A673 (cell line): ENCODE data around the gene PIPOX. TPM values are rescaled to one million over a fixed set of nuclear protein-coding genes. Genes with fewer than 3 reads are reported as not detected.

Experiments used
- BruUV-seq: library from RNA; stranded (reverse); fragments of 400-500 nt; replicated peaks from 2 replicates; lab custom pipeline; 2021; lab: Mats Ljungman, UMichigan
- CTCF ChIA-PET: fragments of 300-600 bp; sonication (Branson Sonifier 250); formaldehyde crosslinking; loops from one replicate; lab custom pipeline; 2022; ENCODE audit warnings: antibody characterized with exemption; lab: Charles Lee
- POLR2A ChIA-PET: fragments of 300-600 bp; sonication (Branson Sonifier 250); formaldehyde crosslinking; loops from one replicate; lab custom pipeline; 2022; ENCODE audit warnings: antibody characterized with exemption; ENCODE audit not compliant: low non-redundant PET; lab: Charles Lee
- DNase-seq: peaks from one replicate; pipeline ENCODE4 v3.0.0-alpha.2; 2015; ENCODE audit warnings: low spot score
- H3K27ac ChIP-seq: fragments of 200-600 bp; sonication (generic); 2 replicates; pipeline ENCODE4 v1.5.1; 2016; ENCODE audit warnings: mixed run types, low read depth, mild to moderate bottlenecking, mixed read lengths, antibody characterized with exemption, low read length; ENCODE audit not compliant: poor library complexity, severe bottlenecking
- H3K27me3 ChIP-seq: fragments of 200-600 bp; sonication (generic); replicated peaks from 2 replicates; pipeline ENCODE4 v1.6.1; 2017; ENCODE audit warnings: mixed run types, low read depth, mild to moderate bottlenecking, mixed read lengths, antibody characterized with exemption, low read length; ENCODE audit not compliant: insufficient read depth, poor library complexity
- H3K36me3 ChIP-seq: fragments of 200-600 bp; sonication (generic); 2 replicates; pipeline ENCODE4 v1.6.1; 2016; ENCODE audit warnings: mixed run types, mild to moderate bottlenecking, mixed read lengths, antibody characterized with exemption, low read length; ENCODE audit not compliant: insufficient read depth, poor library complexity, severe bottlenecking
- H3K4me1 ChIP-seq: fragments of 200-600 bp; sonication (generic); 2 replicates; pipeline ENCODE4 v1.6.1; 2017; ENCODE audit warnings: mixed run types, mild to moderate bottlenecking, mixed read lengths, antibody characterized with exemption, low read length; ENCODE audit not compliant: insufficient read depth, poor library complexity, severe bottlenecking
- H3K4me3 ChIP-seq: fragments of 200-600 bp; sonication (generic); 2 replicates; pipeline ENCODE4 v1.5.1; 2016; ENCODE audit warnings: low read depth, mixed run types, mild to moderate bottlenecking, mixed read lengths, low read length; ENCODE audit not compliant: poor library complexity, severe bottlenecking
- H3K9me3 ChIP-seq: fragments of 200-600 bp; sonication (generic); 2 replicates; pipeline ENCODE4 v1.6.1; 2016; ENCODE audit warnings: mixed run types, low read depth, mild to moderate bottlenecking, mixed read lengths, antibody characterized with exemption, low read length; ENCODE audit not compliant: poor library complexity, severe bottlenecking
- EZH2 ChIP-seq: fragments of 200-600 bp; sonication (generic); IDR thresholded peaks from 2 replicates; pipeline ENCODE4 v1.6.1; 2017; ENCODE audit warnings: borderline replicate concordance, low read depth, mild to moderate bottlenecking, mixed read lengths, antibody characterized with exemption, low read length; ENCODE audit not compliant: poor library complexity, severe bottlenecking
- intact Hi-C: fragments of 100-400 bp; cut with micrococcal nuclease; formaldehyde crosslinking; loops from one replicate; pipeline ENCODE4 v1.10.0; 2022; ENCODE audit not compliant: unreplicated experiment
- total RNA-seq: library from RNA; stranded (reverse); gene quantifications from 2 replicates; pipeline ENCODE4 v1.2.3, GENCODE V29; 2021
- TF ChIP-seq, protein P1 (sequence below): fragments of 300-800, 200-600 bp; sonication (generic); conservative IDR thresholded peaks from 2 replicates; pipeline ENCODE4 v1.5.1; 2017; ENCODE audit warnings: low read depth, mild to moderate bottlenecking, antibody characterized with exemption, low read length, moderate library complexity, mixed read lengths

Gene PIPOX
- total RNA-seq, 1 experiment from 2014 or later, result 8.8 TPM

DNA sequence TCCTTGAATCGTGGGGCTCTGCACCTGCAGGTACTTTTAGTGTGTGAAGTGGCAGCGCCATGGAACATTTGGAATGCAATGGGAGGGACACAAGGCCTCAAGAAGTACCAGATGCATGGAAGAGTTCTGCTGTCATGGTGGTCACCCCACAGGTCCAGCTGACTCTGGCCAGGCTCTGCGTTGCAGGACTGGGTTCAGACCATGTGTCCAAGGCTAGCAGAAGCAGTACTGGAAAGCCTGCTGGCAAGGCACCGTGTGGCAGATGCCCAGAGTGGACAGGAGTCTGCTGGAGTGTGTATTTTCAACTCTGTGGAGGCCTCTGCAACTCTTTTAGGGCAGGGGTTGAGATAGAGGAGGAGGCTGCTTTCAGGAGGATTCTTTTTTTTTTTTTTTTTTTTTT, 2.1 kb downstream of the PIPOX start:
- H3K4me3 ChIP-seq, result no peak overlapping the region
- TF ChIP-seq EZH2, result no peak
- TF ChIP-seq, protein P1, sequence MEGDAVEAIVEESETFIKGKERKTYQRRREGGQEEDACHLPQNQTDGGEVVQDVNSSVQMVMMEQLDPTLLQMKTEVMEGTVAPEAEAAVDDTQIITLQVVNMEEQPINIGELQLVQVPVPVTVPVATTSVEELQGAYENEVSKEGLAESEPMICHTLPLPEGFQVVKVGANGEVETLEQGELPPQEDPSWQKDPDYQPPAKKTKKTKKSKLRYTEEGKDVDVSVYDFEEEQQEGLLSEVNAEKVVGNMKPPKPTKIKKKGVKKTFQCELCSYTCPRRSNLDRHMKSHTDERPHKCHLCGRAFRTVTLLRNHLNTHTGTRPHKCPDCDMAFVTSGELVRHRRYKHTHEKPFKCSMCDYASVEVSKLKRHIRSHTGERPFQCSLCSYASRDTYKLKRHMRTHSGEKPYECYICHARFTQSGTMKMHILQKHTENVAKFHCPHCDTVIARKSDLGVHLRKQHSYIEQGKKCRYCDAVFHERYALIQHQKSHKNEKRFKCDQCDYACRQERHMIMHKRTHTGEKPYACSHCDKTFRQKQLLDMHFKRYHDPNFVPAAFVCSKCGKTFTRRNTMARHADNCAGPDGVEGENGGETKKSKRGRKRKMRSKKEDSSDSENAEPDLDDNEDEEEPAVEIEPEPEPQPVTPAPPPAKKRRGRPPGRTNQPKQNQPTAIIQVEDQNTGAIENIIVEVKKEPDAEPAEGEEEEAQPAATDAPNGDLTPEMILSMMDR, result no peak
- no peak for DNase-seq
- no TSS peak for BruUV-seq
- peaks cover 49% of the 10 kb centered on the region for H3K4me1 ChIP-seq
- no peak overlapping the region for H3K27ac ChIP-seq
- H3K9me3 ChIP-seq, result no peaks in the 10 kb centered on the region
- H3K27me3 ChIP-seq, result no peaks in the 10 kb centered on the region
- no peaks in the 10 kb centered on the region for H3K36me3 ChIP-seq
- POLR2A ChIA-PET, result no interaction called here
- intact Hi-C loops, result no loop called here
- CTCF ChIA-PET, result no interaction called here

DNA sequence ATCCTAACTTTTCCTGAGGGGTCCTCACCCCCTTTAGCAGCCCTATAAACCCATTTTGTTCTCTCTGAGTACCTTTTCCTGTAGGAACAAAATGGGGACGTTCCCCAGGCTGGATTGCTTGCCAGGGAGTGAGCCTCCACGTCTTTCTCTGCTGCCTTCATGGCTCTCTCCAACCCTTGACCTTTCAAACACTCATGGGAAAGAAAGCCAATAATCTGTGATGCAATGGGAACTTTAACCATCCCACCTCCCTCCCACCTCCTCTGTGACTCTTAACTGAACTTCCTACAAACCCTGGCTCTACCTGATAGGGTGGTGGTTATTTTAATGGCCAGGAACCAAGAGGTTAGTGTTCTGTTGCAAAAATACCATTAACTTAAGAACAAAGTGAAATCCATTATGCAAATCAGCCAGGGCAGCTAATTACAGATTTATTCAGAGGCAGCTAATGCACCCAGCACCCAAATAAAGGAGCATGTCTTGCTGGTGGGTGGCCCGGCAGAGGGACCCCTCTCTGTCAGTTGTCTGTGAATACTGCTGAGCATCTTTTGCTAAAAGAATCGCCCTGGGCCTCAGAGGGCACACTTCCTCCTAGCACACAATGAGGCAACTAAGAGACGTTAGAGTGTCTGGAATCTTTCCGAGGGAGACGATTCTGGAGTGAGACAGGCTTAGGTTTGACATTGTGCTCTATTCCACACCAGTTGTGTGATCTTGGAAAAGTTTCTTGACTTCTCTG, 3.0 kb downstream of the PIPOX start:
- POLR2A ChIA-PET, result no interaction called here
- CTCF ChIA-PET, result no interaction called here
- Histone ChIP-seq H3K4me3 (no peak overlapping the region), H3K36me3 (no peaks in the 10 kb centered on the region), H3K4me1 (peaks cover 44% of the 10 kb centered on the region), H3K27ac (no peak overlapping the region), H3K9me3 (no peaks in the 10 kb centered on the region), H3K27me3 (no peaks in the 10 kb centered on the region)
- TF ChIP-seq, protein P1, result no peak
- TF ChIP-seq EZH2, result no peak
- intact Hi-C loops, result no loop called here
- BruUV-seq, result no TSS peak
- no peak for DNase-seq

DNA sequence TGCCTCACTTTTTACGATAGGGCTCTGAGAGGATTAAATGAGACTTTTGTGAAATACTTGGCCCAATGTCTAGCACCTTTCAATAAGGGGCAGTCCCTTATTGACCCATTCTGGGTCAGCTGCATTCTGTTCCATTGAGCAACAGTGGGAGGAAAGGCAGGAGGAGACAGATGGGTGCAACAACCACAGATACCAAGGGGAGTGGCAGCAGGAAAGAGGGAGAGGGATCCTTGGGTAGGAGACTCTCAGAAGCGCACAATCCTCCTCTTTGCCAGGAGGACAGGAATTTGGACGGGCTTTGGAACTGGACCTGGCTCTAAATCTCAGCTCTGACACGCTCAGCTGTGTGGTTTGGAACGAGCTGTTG, 3.5 kb downstream of the PIPOX start:
- no TSS peak for BruUV-seq
- Histone ChIP-seq H3K36me3 (no peaks in the 10 kb centered on the region), H3K4me1 (peaks cover 49% of the 10 kb centered on the region), H3K9me3 (no peaks in the 10 kb centered on the region), H3K27ac (no peak overlapping the region), H3K27me3 (no peaks in the 10 kb centered on the region), H3K4me3 (no peak overlapping the region)
- intact Hi-C loops, result no loop called here
- no peak for TF ChIP-seq EZH2
- ChIA-PET CTCF (no interaction called here), POLR2A (no interaction called here)
- no peak for DNase-seq
